Coronary artery (tissue), 2 donors: ENCODE results near the gene DLG5.

Experiments
- DNase-seq: peaks from one replicate; pipeline ENCODE4 v3.0.0-alpha.2; 2017; ENCODE audit warnings: low spot score
- H3K27ac ChIP-seq, 2 donors: fragments of 200-600 bp; sonication (generic); one replicate each; pipeline ENCODE4 v1.5.1; 2016 to 2019
- H3K4me3 ChIP-seq: fragments of 200-600 bp; sonication (generic); 2 replicates; pipeline ENCODE4 v1.5.1; 2016; ENCODE audit warnings: mild to moderate bottlenecking, moderate library complexity
- CTCF ChIP-seq: fragments of 200-600 bp; sonication (generic); IDR thresholded peaks from one replicate; pipeline ENCODE4 v1.5.1; 2019; ENCODE audit warnings: antibody characterized with exemption

The DLG5 gene

GRCh38 chr10:77936697-77937567 is 10.4 kb upstream of the DLG5 start:
- H3K4me3 ChIP-seq: no peak overlapping the region
- no peak overlapping the region for H3K27ac ChIP-seq
- no peak for TF ChIP-seq CTCF
- no peak for DNase-seq

- Histone ChIP-seq H3K4me3 (no peak overlapping the region), H3K27ac (no peak overlapping the region)
- TF ChIP-seq CTCF: no peak
- no peak for DNase-seq
These were observed 5.6 kb upstream of the DLG5 start for GRCh38 chr10:77932016-77932715.

GRCh38 chr10:77927402-77928246 is 1.1 kb upstream of the DLG5 start:
- H3K27ac ChIP-seq: peak overlapping the region; percentile 69 to 75
- DNase-seq: no peak
- no peak for TF ChIP-seq CTCF
- H3K4me3 ChIP-seq: peak overlapping the region; percentile 78

GRCh38 chr10:77925795-77926565 is 575 bp downstream of the DLG5 start:
- Histone ChIP-seq H3K27ac (peak overlapping the region; percentile 69 to 75), H3K4me3 (peak overlapping the region; percentile 78)
- TF ChIP-seq CTCF: no peak
- peak; percentile 81 for DNase-seq

GRCh38 chr10:77925410-77925794 is 1.2 kb downstream of the DLG5 start:
- DNase-seq: no peak
- Histone ChIP-seq H3K27ac (peak overlapping the region; percentile 69 to 75), H3K4me3 (peak overlapping the region; percentile 78)
- TF ChIP-seq CTCF: no peak

- no peak overlapping the region for H3K4me3 ChIP-seq
- H3K27ac ChIP-seq: no peak overlapping the region
- no peak for DNase-seq
- TF ChIP-seq CTCF: no peak
These were observed 3.9 kb downstream of the DLG5 start for GRCh38 chr10:77922566-77923179.
